GM19452 (cell line): Measurements from ENCODE around the gene KIF16B.
"Not testable (repeated sequence)": the region's sequence is repeated elsewhere in the genome, so short reads cannot be mapped to it uniquely, and the experiment has no call there.

Experiments
- ATAC-seq: cut with Tn5 transposase; IDR thresholded peaks from one replicate; pipeline ENCODE4 v1.9.1; 2021; ENCODE audit not compliant: unreplicated experiment

The KIF16B gene

GRCh38 chr20:16526433-16527380, 46.5 kb downstream of the KIF16B start:
- no peak for ATAC-seq

GRCh38 chr20:16522651-16523050, 50.6 kb downstream of the KIF16B start:
- ATAC-seq, result not testable (repeated sequence)

- ATAC-seq, result no peak
Measured at GRCh38 chr20:16520154-16520553, 53.1 kb downstream of the KIF16B start.

- ATAC-seq, result not testable (repeated sequence)
Measured at GRCh38 chr20:16519673-16520072, 53.6 kb downstream of the KIF16B start.

GRCh38 chr20:16518784-16519084, 54.5 kb downstream of the KIF16B start:
- ATAC-seq, result no peak

GRCh38 chr20:16517946-16518783, 55.1 kb downstream of the KIF16B start:
- ATAC-seq, result no peak

GRCh38 chr20:16516794-16517193, 56.5 kb downstream of the KIF16B start:
- no peak for ATAC-seq

GRCh38 chr20:16515046-16515445, 58.2 kb downstream of the KIF16B start:
- ATAC-seq, result no peak

DNA sequence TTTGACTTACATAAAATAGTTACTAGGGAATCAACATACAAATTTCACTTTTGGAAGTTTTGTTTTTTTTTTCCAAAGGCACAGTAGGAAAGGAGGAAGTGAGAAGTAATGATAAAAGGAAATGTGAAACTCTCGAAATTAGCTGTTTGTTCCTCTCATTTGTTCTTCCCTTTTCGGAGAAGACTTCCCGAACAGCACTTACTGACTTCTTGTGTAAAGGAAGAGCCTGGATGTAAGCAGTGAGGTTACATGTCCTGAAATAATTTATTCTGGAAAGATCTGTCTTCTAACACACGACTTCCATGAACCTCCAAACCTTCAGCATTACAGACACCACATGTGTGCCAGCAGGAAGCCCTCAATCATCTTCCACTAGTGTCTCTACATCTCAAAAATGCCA, 59.1 kb downstream of the KIF16B start:
- no peak for ATAC-seq

DNA sequence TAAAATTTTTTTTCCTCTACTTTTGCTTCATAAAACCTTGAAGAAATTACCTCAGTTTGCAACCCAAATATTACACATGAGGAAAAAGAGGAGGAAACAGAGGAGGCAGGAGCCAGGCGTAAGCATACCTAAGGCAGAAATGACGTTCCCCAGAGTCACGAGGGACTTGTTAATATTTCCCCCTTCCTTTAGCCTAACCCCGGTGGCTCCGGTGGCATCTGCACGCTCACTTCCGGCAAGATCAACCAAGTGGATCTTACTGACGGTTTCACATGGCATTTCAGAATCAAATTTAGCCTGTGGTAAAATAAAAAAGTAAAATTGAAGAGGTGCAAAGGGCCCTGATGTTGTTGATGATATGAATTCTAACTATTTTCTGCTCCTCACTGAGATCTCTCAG, 67.4 kb downstream of the KIF16B start:
- no peak for ATAC-seq

DNA sequence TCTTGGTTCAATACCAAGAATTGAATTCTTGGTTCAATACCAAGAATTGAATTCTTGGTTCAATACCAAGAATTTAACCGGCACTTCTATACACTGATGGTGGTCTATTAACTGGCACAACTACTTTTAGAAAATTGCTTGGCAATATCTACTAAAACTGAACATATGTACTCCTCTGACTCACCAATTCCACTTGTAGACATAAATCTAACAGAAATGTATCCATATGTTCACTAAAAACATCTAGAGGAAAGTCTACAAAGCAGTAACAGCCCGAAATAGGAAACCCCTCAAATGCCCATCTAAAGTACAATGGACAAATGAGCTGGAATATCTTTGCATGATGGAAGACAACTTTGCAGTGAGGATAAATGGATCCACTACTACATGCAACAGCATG, 71.9 kb downstream of the KIF16B start:
- ATAC-seq, result no peak

GRCh38 chr20:16500197-16500596, 73.1 kb downstream of the KIF16B start:
- ATAC-seq, result no peak

DNA sequence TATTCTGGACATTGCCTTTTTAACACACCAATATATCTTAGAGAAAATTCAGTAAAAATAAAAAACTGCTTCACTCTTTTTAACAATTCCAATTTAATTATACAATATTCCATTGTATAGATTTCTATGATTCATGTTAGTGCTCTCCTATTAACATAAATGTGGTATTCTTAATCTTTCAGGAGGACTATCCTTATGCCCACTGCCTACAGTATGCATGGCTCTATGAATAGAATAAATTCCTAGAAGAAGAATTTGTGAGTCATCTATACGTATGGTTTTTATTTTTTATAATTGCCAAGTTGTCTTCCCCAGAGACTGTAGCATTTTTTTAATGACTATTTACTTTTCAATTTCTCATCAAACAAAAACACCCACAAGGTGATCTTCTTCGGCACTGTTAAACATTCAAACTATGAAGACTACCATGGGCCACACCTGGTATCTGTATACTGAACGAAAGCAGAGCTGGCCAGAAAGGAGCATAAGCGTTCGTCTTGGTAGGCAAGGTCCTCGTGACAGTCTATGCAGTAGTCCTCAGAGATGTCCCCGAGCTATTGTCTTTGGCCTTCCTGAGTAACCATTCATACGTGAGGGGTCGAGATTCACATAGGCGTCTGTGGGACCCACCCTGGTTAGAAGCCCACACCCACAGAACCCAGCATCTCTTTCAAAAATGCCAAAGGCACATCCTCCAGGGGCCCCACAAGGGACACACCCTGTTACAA, 74.6 kb downstream of the KIF16B start:
- ATAC-seq, result no peak

DNA sequence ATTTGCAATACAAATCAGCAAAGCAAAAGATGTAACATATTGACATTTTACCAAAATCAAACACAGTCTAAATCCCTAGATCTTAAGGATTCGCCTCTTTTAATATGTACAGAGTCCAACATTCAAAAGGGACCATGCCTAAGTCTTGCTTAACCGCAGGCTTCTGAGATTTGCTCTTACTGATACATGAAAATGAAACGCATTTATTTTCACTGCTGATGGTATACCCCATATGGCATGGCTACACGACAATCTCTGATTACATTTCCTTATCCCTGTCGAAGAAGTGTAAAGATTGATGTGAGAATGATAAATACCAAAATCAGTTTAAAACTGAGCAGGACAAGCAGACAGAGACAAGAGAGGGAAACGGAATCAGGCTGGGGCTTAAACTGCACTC, 75.4 kb downstream of the KIF16B start:
- no peak for ATAC-seq

DNA sequence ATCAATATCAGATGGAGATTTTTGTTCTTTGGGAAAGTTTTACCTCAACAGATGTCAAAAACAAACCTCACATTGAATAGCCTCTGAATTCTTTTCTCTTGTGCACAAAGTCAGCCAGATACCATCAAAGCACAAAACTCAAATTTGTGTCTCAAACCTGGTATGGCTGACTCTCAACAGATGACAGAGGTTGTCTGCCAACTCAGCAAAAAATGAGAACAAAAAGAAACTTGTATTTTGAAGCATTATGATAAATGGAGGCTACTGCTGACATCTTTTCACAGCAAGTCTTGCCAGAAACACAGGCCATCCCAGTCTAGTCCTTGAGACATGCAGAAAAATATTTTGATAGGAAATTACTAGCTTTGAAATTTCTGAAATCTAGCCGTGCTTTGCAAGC, 79.8 kb downstream of the KIF16B start:
- no peak for ATAC-seq

GRCh38 chr20:16491294-16491905, 81.8 kb downstream of the KIF16B start:
- no peak for ATAC-seq

DNA sequence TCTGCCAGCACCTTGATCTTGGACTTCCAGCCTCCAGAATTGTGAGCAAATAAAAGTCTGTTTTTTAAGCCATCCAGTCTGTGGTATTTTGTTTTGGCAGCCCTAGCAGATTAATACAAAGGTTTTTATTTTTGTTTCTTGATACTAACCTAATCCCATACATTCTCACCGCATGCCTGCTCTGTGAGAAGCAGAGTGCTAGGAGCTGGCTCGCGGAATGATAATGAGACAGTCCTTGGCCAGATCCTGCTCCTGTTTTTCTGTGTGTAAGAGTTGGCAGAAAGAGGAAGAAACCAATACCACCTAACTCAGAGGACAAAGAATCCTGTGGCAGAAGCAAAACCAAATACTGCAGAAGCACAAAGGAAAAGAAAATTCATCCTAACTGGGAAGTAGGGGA, 82.6 kb downstream of the KIF16B start:
- ATAC-seq, result no peak

- no peak for ATAC-seq
Measured at GRCh38 chr20:16488616-16489015, 84.6 kb downstream of the KIF16B start.

DNA sequence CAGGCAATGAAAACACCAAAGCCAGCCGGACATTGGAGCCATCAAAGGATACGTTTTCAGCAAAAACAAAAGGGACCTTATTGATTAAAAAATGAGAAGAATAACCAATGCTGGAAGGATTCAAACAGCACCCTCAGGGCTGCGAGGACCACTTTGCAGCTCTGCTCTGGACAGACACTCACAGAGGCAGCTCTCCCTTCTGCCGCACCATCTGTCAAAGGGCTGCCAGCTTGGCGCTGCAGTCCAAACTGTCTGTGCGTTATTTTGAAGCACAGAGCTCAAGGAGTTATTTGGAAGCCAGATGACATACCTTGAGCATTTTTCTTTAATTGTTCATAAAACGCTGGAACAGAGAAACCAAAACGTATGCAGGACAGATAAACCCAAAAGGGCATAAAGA, 85.2 kb downstream of the KIF16B start:
- no peak for ATAC-seq

GRCh38 chr20:16486532-16486931, 86.7 kb downstream of the KIF16B start:
- no peak for ATAC-seq

GRCh38 chr20:16485401-16485800, 87.8 kb downstream of the KIF16B start:
- ATAC-seq, result no peak
